Nephron (organoid): ENCODE results near the gene DDIT3.
A peak's percentile ranks its signal among the peaks of the same experiment; 100 is the strongest.

Experiments used
- H3K27ac Mint-ChIP-seq, 3 experiments: 2 replicates each; pipeline ENCODE4 v1.8.0; 2020; ENCODE audit warnings: mixed read lengths in 3 of 3, mild to moderate bottlenecking in 2 of 3, moderate library complexity in 1 of 3
- H3K27me3 Mint-ChIP-seq: 2 replicates; pipeline ENCODE4 v1.8.0; 2021; ENCODE audit warnings: low read depth, mild to moderate bottlenecking, moderate library complexity, mixed read lengths
- H3K36me3 Mint-ChIP-seq: 2 replicates; pipeline ENCODE4 v1.8.0; 2020; ENCODE audit warnings: low read depth, mixed read lengths
- H3K4me1 Mint-ChIP-seq: 2 replicates; pipeline ENCODE4 v1.8.0; 2020; ENCODE audit warnings: mixed read lengths
- H3K4me3 Mint-ChIP-seq, 3 experiments: 2 replicates each; pipeline ENCODE4 v1.8.0; 2020; ENCODE audit warnings: mild to moderate bottlenecking in 3 of 3, mixed read lengths in 3 of 3, moderate library complexity in 2 of 3
- H3K9me3 Mint-ChIP-seq: 2 replicates; pipeline ENCODE4 v1.8.0; 2020; ENCODE audit warnings: mixed read lengths
- CTCF ChIP-seq, 3 experiments: fragments of 200-600 bp; sonication (generic); IDR thresholded peaks; one replicate each; pipeline ENCODE4 v1.5.0; 2021; ENCODE audit warnings: antibody characterized with exemption in 3 of 3; ENCODE audit not compliant: unreplicated experiment in 3 of 3

Gene DDIT3

GRCh38 chr12:57530396-57531142 lies 10.3 kb upstream of the DDIT3 start:
- Mint-ChIP-seq H3K27ac (peak overlapping the region in 1 of 3 experiments; percentile 15), H3K9me3 (no peaks in the 10 kb centered on the region), H3K4me3 (no peak overlapping the region), H3K27me3 (no peaks in the 10 kb centered on the region), H3K36me3 (peaks cover 69% of the 10 kb centered on the region), H3K4me1 (no peaks in the 10 kb centered on the region)
- TF ChIP-seq CTCF (IDR thresholded peaks at IDR 0.05; ENCODE audit: unreplicated experiment in 3 of 3): no peak

GRCh38 chr12:57529831-57530230 lies 9.5 kb upstream of the DDIT3 start:
- Mint-ChIP-seq H3K27me3 (no peaks in the 10 kb centered on the region), H3K9me3 (no peaks in the 10 kb centered on the region), H3K27ac (peak overlapping the region in 2 of 3 experiments; percentile 13 to 15), H3K36me3 (peaks cover 64% of the 10 kb centered on the region), H3K4me3 (no peak overlapping the region), H3K4me1 (no peaks in the 10 kb centered on the region)
- no peak for TF ChIP-seq CTCF (IDR thresholded peaks at IDR 0.05; ENCODE audit: unreplicated experiment in 3 of 3)

- no peaks in the 10 kb centered on the region for H3K9me3 Mint-ChIP-seq
- TF ChIP-seq CTCF (IDR thresholded peaks at IDR 0.05; ENCODE audit: unreplicated experiment in 3 of 3): no peak
- H3K4me1 Mint-ChIP-seq: peaks cover 7% of the 10 kb centered on the region
- H3K4me3 Mint-ChIP-seq: peak overlapping the region in 1 of 3 experiments; percentile 25
- H3K27ac Mint-ChIP-seq: peak overlapping the region in 1 of 3 experiments; percentile 15
- no peaks in the 10 kb centered on the region for H3K27me3 Mint-ChIP-seq
- H3K36me3 Mint-ChIP-seq: peaks cover 63% of the 10 kb centered on the region
Measured at GRCh38 chr12:57528831-57529555, 8.7 kb upstream of the DDIT3 start.

GRCh38 chr12:57528176-57528575 lies 7.9 kb upstream of the DDIT3 start:
- H3K27me3 Mint-ChIP-seq: no peaks in the 10 kb centered on the region

GRCh38 chr12:57527184-57527583 lies 6.9 kb upstream of the DDIT3 start:
- Mint-ChIP-seq H3K27ac (peak overlapping the region in 1 of 3 experiments; percentile 24), H3K36me3 (peaks cover 45% of the 10 kb centered on the region)

More at GRCh38 chr12:57528176-57528575, 7.9 kb upstream of the DDIT3 start:
- Mint-ChIP-seq H3K4me1 (peaks cover 15% of the 10 kb centered on the region), H3K4me3 (no peak overlapping the region), H3K36me3 (peaks cover 55% of the 10 kb centered on the region), H3K27ac (no peak overlapping the region), H3K9me3 (no peaks in the 10 kb centered on the region)
- no peak for TF ChIP-seq CTCF (IDR thresholded peaks at IDR 0.05; ENCODE audit: unreplicated experiment in 3 of 3)

More at GRCh38 chr12:57527184-57527583, 6.9 kb upstream of the DDIT3 start:
- Mint-ChIP-seq H3K4me3 (peak overlapping the region; percentile 13 to 40 (median 35)), H3K9me3 (no peaks in the 10 kb centered on the region), H3K27me3 (no peaks in the 10 kb centered on the region), H3K4me1 (peaks cover 18% of the 10 kb centered on the region)
- TF ChIP-seq CTCF (IDR thresholded peaks at IDR 0.05; ENCODE audit: unreplicated experiment in 3 of 3): no peak
